Activated naive CD4-positive, alpha-beta T cell treated with anti-CD3 and anti-CD28 coated beads, Interleukin-2, amount 10 ng/mL, durations not matched to agents 7 days and 5 days (primary cell): Measurements from ENCODE around the gene PRX.
"Not testable (repeated sequence)": the region's sequence is repeated elsewhere in the genome, so short reads cannot be mapped to it uniquely, and the experiment has no call there.

Experiments
- CTCF ChIA-PET: fragments of 350-600 bp; sonication (Branson Sonifier 250); formaldehyde crosslinking; loops from one replicate; lab custom pipeline; 2021; ENCODE audit warnings: antibody characterized with exemption; lab: Charles Lee
- DNase-seq: peaks from one replicate; pipeline ENCODE4 v3.0.0-alpha.2; 2020
- H3K27ac Mint-ChIP-seq: one replicate; pipeline ENCODE4 v1.8.0; 2021; ENCODE audit warnings: mild to moderate bottlenecking, moderate library complexity, mixed read lengths
- H3K27me3 Mint-ChIP-seq: one replicate; pipeline ENCODE4 v1.8.0; 2021; ENCODE audit warnings: mild to moderate bottlenecking, mixed read lengths
- H3K36me3 Mint-ChIP-seq: one replicate; pipeline ENCODE4 v1.8.0; 2021; ENCODE audit warnings: mixed read lengths
- H3K4me1 Mint-ChIP-seq: one replicate; pipeline ENCODE4 v1.8.0; 2021; ENCODE audit warnings: mixed read lengths
- H3K4me3 Mint-ChIP-seq: one replicate; pipeline ENCODE4 v1.8.0; 2021; ENCODE audit warnings: mild to moderate bottlenecking, moderate library complexity, mixed read lengths
- H3K9me3 Mint-ChIP-seq: one replicate; pipeline ENCODE4 v1.8.0; 2021; ENCODE audit warnings: mixed read lengths

Gene PRX

DNA sequence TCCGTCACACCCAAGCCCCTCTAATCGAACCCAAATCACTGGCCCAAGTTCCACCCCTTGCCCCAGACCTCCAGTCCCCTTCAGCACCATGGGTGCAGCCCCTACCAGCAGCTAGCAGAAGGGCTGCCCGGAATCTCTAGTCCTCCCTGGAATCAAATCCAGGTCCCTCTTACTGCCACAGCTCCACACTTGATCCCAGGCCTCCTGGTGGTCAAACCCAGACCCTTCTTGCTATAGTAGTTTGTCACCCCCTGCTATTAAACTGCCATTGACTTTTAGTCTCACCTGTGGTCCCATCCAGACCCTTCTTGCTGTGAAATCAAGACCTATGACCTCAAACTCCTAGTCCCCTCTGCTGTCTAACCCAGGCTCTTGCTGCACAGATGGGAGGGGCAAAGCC, 31.9 kb downstream of the PRX start:
- Mint-ChIP-seq H3K27me3 (peaks cover 8% of the 10 kb centered on the region), H3K9me3 (no peaks in the 10 kb centered on the region), H3K27ac (no peak overlapping the region), H3K36me3 (no peaks in the 10 kb centered on the region), H3K4me3 (no peak overlapping the region), H3K4me1 (no peaks in the 10 kb centered on the region)
- CTCF ChIA-PET = no interaction called here
- DNase-seq = no peak

DNA sequence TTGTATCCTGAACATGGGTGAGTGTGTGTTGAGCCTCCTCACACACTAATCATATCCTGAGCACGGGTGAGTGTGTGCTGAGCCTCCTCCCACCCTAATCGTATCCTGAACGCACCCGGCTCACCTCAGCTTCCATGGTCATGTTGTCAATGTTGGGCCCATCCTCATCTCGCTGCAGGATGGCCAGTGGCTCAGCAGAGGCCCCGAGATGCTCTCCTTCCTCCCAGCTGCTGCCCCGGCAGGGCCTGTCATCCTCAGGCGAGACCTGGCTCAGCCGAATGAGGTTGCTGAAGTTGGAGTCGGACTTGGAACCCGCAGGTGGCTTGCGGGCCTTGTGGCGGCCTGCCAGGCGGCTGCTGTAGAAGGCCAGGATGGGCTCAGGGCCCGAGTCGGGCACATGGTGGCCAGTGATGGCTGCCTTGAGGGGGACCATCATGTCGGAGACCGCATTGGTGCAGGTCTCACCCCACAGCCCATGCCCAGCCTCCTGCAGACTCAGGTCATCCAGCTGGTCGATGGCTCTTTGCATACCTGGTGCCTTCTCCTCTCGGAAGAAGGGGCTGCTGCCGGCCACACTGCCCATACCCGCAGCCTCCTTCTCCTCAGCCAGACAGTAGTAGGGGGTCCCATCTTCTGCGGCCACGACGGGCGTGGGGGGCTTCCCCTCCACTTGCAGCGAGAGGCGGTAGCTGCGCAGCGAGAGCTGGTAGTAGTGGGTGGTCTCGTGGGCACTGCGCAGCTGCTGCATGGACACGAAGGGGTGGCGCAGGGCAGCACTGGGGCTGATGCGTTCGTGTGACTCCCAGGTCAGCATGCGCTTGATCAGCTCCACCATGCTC, 32.8 kb downstream of the PRX start:
- H3K9me3 Mint-ChIP-seq = no peaks in the 10 kb centered on the region
- CTCF ChIA-PET = no interaction called here
- peaks cover 6% of the 10 kb centered on the region for H3K27me3 Mint-ChIP-seq
- H3K4me3 Mint-ChIP-seq = no peak overlapping the region
- DNase-seq = no peak
- no peak overlapping the region for H3K27ac Mint-ChIP-seq
- no peaks in the 10 kb centered on the region for H3K36me3 Mint-ChIP-seq
- H3K4me1 Mint-ChIP-seq = no peaks in the 10 kb centered on the region

GRCh38 chr19:40379446-40380198, 33.6 kb downstream of the PRX start:
- Mint-ChIP-seq H3K27ac (no peak overlapping the region), H3K36me3 (peaks cover 4% of the 10 kb centered on the region), H3K9me3 (no peaks in the 10 kb centered on the region), H3K4me3 (no peak overlapping the region), H3K27me3 (no peaks in the 10 kb centered on the region), H3K4me1 (peaks cover 6% of the 10 kb centered on the region)
- CTCF ChIA-PET = no interaction called here
- no peak for DNase-seq

GRCh38 chr19:40378509-40378908, 34.7 kb downstream of the PRX start:
- Mint-ChIP-seq H3K4me3 (no peak overlapping the region), H3K36me3 (peaks cover 5% of the 10 kb centered on the region), H3K9me3 (no peaks in the 10 kb centered on the region), H3K27ac (no peak overlapping the region), H3K27me3 (no peaks in the 10 kb centered on the region), H3K4me1 (peaks cover 11% of the 10 kb centered on the region)
- CTCF ChIA-PET = no interaction called here
- no peak for DNase-seq

DNA sequence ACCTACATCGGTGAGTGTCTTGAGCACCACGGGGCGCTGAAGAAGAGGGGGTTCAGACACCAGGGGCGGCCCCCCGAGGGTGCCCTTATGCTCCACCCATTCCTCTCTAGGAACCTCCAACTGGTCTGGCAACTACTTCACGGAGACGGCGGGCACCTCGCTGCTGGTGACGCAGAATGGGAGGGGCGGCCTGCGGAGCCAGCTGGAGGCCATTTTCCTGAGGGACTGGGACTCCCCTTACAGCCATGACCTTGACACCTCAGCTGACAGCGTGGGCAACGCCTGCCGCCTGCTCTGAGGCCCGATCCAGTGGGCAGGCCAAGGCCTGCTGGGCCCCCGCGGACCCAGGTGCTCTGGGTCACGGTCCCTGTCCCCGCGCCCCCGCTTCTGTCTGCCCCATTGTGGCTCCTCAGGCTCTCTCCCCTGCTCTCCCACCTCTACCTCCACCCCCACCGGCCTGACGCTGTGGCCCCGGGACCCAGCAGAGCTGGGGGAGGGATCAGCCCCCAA, 35.2 kb downstream of the PRX start:
- no peaks in the 10 kb centered on the region for H3K9me3 Mint-ChIP-seq
- peaks cover 6% of the 10 kb centered on the region for H3K36me3 Mint-ChIP-seq
- no peak for DNase-seq
- H3K4me1 Mint-ChIP-seq = peaks cover 11% of the 10 kb centered on the region
- H3K27ac Mint-ChIP-seq = no peak overlapping the region
- H3K27me3 Mint-ChIP-seq = no peaks in the 10 kb centered on the region
- H3K4me3 Mint-ChIP-seq = no peak overlapping the region
- CTCF ChIA-PET = no interaction called here

DNA sequence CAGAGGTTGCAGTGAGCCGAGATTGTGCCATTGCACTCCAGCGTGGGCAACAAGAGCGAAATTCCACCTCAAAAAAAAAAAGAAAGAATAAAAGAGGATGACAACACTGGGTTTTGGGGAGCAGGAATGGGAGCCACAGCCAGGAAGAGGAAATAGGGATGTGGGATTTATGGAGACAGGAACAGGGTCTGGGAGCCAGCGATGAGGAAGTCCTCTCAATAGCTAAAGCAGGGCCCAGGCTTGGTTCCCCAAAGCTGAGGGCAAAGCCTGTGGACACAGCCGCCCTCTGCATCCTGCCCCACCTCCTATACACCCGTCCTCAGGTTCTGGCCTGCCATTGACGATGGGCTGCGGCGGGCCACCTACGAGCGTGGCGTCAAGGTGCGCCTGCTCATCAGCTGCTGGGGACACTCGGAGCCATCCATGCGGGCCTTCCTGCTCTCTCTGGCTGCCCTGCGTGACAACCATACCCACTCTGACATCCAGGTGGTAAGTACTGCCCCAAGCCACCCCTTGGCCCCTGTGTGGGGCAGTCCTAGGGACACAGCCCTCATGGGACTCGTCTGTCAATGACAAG, 36.8 kb downstream of the PRX start:
- H3K36me3 Mint-ChIP-seq = peaks cover 15% of the 10 kb centered on the region
- no peak overlapping the region for H3K27ac Mint-ChIP-seq

GRCh38 chr19:40374084-40374483, 39.1 kb downstream of the PRX start:
- Mint-ChIP-seq H3K4me3 (no peak overlapping the region), H3K27ac (no peak overlapping the region), H3K4me1 (peaks cover 11% of the 10 kb centered on the region), H3K9me3 (no peaks in the 10 kb centered on the region), H3K27me3 (no peaks in the 10 kb centered on the region), H3K36me3 (peaks cover 17% of the 10 kb centered on the region)
- no peak for DNase-seq
- CTCF ChIA-PET = no interaction called here

More for the DNA sequence above, 36.8 kb downstream of the PRX start:
- Mint-ChIP-seq H3K9me3 (no peaks in the 10 kb centered on the region), H3K27me3 (no peaks in the 10 kb centered on the region), H3K4me3 (no peak overlapping the region), H3K4me1 (peaks cover 11% of the 10 kb centered on the region)
- CTCF ChIA-PET = no interaction called here
- no peak for DNase-seq

DNA sequence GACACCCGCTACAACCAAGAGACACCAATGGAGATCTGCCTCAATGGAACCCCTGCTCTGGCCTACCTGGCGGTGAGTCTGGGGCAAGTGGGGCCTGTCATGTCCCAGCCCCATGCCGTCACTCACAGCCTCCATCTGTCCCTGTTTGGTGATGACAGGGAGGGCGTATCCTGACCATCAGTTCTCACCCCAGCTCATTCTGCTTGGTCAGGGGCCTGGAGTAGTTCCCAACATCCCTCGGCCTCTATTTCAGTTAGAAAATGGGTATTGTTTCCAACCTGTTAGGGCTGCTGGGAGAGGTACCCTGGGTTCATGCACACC, 41.4 kb downstream of the PRX start:
- CTCF ChIA-PET = no interaction called here
- DNase-seq = no peak
- Mint-ChIP-seq H3K9me3 (no peaks in the 10 kb centered on the region), H3K36me3 (peaks cover 21% of the 10 kb centered on the region), H3K27me3 (no peaks in the 10 kb centered on the region), H3K27ac (no peak overlapping the region), H3K4me3 (no peak overlapping the region), H3K4me1 (peaks cover 11% of the 10 kb centered on the region)

DNA sequence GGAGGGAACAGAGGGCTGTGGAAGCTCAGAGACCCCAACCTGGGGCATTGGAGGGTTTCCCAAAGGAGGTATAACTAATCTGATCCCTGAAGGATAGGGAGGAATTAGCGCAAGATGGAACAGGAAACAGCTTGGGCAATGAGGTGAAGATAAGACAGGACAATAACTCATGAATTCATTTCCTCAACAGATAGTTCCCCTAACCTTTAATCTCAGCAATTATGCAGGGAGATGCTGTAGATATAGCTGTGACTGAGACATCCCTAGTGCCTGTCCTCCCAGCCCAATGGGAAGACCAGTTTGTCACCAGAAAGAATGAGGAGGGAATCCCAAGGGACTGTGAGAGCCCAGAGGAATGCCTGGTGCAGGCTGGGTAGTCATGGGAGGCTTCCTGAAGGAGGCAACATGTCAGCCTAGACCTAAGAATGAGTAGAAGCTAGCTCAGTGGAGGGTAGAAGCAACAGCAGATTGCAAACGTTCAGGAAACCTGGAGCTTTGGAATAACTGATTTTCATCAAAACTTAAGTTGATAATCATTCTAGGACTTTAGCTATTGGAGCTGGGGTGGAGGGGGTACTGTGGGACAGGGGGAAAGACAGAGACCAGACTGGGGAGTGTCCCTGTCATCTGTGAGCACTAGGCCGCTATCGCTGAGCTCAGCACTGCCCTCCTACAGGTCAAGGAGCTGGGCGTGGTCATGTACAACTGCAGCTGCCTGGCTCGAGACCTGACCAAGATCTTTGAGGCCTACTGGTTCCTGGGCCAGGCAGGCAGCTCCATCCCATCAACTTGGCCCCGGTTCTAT, 42.0 kb downstream of the PRX start:
- peaks cover 21% of the 10 kb centered on the region for H3K36me3 Mint-ChIP-seq
- no peaks in the 10 kb centered on the region for H3K9me3 Mint-ChIP-seq
- H3K27me3 Mint-ChIP-seq = no peaks in the 10 kb centered on the region
- H3K4me3 Mint-ChIP-seq = no peak overlapping the region
- no peak overlapping the region for H3K27ac Mint-ChIP-seq
- peaks cover 11% of the 10 kb centered on the region for H3K4me1 Mint-ChIP-seq
- DNase-seq = no peak
- CTCF ChIA-PET = no interaction called here

- Mint-ChIP-seq H3K4me1 (peaks cover 13% of the 10 kb centered on the region), H3K36me3 (peaks cover 21% of the 10 kb centered on the region)
- DNase-seq, H3K9me3 Mint-ChIP-seq, H3K4me3 Mint-ChIP-seq, H3K27me3 Mint-ChIP-seq, H3K27ac Mint-ChIP-seq, CTCF ChIA-PET: not testable (repeated sequence)
These were observed 42.9 kb downstream of the PRX start for GRCh38 chr19:40370253-40370652.

DNA sequence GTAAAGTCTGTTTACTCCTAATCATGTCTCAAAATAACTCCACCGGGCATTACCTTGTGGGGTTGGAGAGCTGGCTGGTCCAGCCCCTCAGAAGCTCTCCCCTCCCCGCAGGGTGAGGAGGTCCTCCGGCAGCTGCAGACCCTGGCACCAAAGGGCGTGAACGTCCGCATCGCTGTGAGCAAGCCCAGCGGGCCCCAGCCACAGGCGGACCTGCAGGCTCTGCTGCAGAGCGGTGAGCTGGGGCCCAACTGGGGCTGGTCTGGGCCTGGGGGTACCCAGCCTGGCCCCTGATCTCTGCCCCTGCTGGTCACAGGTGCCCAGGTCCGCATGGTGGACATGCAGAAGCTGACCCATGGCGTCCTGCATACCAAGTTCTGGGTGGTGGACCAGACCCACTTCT, 43.4 kb downstream of the PRX start:
- H3K27ac Mint-ChIP-seq = no peak overlapping the region
- H3K4me3 Mint-ChIP-seq = no peak overlapping the region
- CTCF ChIA-PET = no interaction called here
- H3K27me3 Mint-ChIP-seq = no peaks in the 10 kb centered on the region
- H3K9me3 Mint-ChIP-seq = no peaks in the 10 kb centered on the region
- H3K4me1 Mint-ChIP-seq = peaks cover 13% of the 10 kb centered on the region
- H3K36me3 Mint-ChIP-seq = peaks cover 20% of the 10 kb centered on the region
- no peak for DNase-seq

DNA sequence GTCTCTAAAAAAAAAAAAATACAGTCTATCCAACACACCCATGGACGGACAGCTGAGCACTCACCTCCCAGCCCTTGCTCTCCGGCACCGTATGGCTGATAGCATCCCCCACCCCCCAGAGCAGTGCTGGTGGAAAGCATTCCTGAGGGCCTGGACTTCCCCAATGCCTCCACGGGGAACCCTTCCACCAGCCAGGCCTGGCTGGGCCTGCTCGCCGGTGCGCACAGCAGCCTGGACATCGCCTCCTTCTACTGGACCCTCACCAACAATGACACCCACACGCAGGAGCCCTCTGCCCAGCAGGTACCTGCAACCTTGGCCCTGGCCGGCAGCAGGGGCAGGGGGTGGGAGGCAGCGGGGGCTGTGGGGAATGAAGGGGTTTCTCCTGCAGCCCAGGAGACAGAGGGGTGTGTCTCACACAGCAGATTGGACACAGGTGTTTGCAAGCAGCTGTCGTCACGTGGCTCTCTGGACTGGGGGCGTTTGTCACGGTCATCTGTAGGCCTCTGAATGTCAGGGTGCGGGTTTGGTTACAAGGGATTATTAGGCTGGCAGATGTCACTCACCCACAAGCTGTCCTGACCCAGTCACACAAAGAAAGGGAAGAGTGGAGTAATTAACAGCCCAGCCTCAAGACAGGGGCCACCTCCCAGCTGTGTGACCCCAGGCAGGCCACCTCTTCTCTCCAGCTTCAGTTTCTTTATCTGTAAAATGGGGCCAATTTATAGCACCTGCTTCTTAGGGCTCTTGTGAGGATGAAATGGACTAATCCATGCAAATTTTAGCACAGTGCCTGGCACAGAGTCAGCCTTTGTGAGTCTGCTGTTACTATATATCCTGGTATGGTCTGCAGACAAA, 45.4 kb downstream of the PRX start:
- H3K27me3 Mint-ChIP-seq = no peaks in the 10 kb centered on the region
- H3K9me3 Mint-ChIP-seq = no peaks in the 10 kb centered on the region
- H3K4me3 Mint-ChIP-seq = no peak overlapping the region
- H3K27ac Mint-ChIP-seq = no peak overlapping the region
- H3K4me1 Mint-ChIP-seq = peaks cover 20% of the 10 kb centered on the region
- peaks cover 18% of the 10 kb centered on the region for H3K36me3 Mint-ChIP-seq
- DNase-seq = no peak
- CTCF ChIA-PET = no interaction called here

- Mint-ChIP-seq H3K9me3 (no peaks in the 10 kb centered on the region), H3K27ac (no peak overlapping the region), H3K27me3 (no peaks in the 10 kb centered on the region), H3K4me3 (no peak overlapping the region), H3K36me3 (peaks cover 14% of the 10 kb centered on the region), H3K4me1 (peaks cover 25% of the 10 kb centered on the region)
- CTCF ChIA-PET = no interaction called here
- DNase-seq = no peak
These were observed 46.2 kb downstream of the PRX start for GRCh38 chr19:40366697-40367561.
